Uterus (tissue), 4 donors: Measurements from ENCODE around the gene REEP5. TPM values are rescaled to one million over a fixed set of nuclear protein-coding genes. Genes with fewer than 3 reads are reported as not detected.

Source experiments
- DNase-seq, 2 donors: peaks; one replicate each; pipeline ENCODE4 v3.0.0-alpha.2; 2019 to 2020
- H3K27ac ChIP-seq, 2 donors: fragments of 200-600 bp; sonication (generic); 1 replicate in 1 of 2; 2 replicates in 1 of 2; pipeline ENCODE4 v1.5.1; 2016 to 2018
- H3K27me3 ChIP-seq, 2 donors: fragments of 200-600 bp; sonication (generic); one replicate each; pipeline ENCODE4 v1.5.1; 2018 to 2019; ENCODE audit warnings: control low read depth in 1 of 2
- H3K36me3 ChIP-seq, 2 donors: fragments of 200-600 bp; sonication (generic); one replicate each; pipeline ENCODE4 v1.5.1; 2019; ENCODE audit warnings: control low read depth in 1 of 2
- H3K4me1 ChIP-seq, 2 donors: fragments of 200-600 bp; sonication (generic); one replicate each; pipeline ENCODE4 v1.5.1; 2018 to 2019; ENCODE audit warnings: control low read depth in 1 of 2
- H3K4me3 ChIP-seq, 2 donors: fragments of 200-600 bp; sonication (generic); 1 replicate in 1 of 2; 2 replicates in 1 of 2; pipeline ENCODE4 v1.5.1; 2018 to 2019; ENCODE audit warnings: mild to moderate bottlenecking in 1 of 2
- H3K9me3 ChIP-seq, 2 donors: fragments of 200-600 bp; sonication (generic); one replicate each; pipeline ENCODE4 v1.5.1; 2019; ENCODE audit warnings: control low read depth in 1 of 2
- CTCF ChIP-seq, 4 experiments: fragments of 200-600 bp in 2 of 4; fragments of 450-650 bp in 2 of 4; sonication (generic) in 2 of 4; IDR thresholded peaks; one replicate each; pipeline ENCODE4 v1.5.1; 2016 to 2019; ENCODE audit warnings: antibody characterized with exemption in 4 of 4, mild to moderate bottlenecking in 2 of 4, moderate library complexity in 1 of 4
- POLR2A ChIP-seq, 2 donors: fragments of 450-650 bp; IDR thresholded peaks; one replicate each; pipeline ENCODE4 v1.6.1; 2016; ENCODE audit warnings: antibody characterized with exemption in 2 of 2, mild to moderate bottlenecking in 1 of 2, moderate library complexity in 1 of 2
- intact Hi-C: fragments of 100-400 bp; cut with DNase I; formaldehyde crosslinking; loops from one replicate; pipeline ENCODE4 v1.15.1; 2023; ENCODE audit warnings: low total_unique reads
- total RNA-seq, 4 donors: library from RNA; depleted of rRNA in 3 of 4; stranded (reverse); fragments of >200 nt in 3 of 4; gene quantifications; one replicate each; pipeline versions ENCODE4 v1.1.0 to v1.2.4, GENCODE V29; 2014 to 2023
- donor health status: DM: yes; HTN: yes; CAD: no.

Gene REEP5
- total RNA-seq, 4 donors from 2014 or later, result 35.6 to 77.1 (median 56.2) TPM

- H3K4me3 ChIP-seq, result no peak overlapping the region
Observed at GRCh38 chr5:112957036-112957808, 35.2 kb upstream of the REEP5 start.

GRCh38 chr5:112956606-112957005 lies 34.6 kb upstream of the REEP5 start:
- H3K27ac ChIP-seq, result no peak overlapping the region

More at GRCh38 chr5:112957036-112957808, 35.2 kb upstream of the REEP5 start:
- intact Hi-C loops, result no loop called here
- DNase-seq, result no peak
- H3K36me3 ChIP-seq, result no peaks in the 10 kb centered on the region
- no peaks in the 10 kb centered on the region for H3K9me3 ChIP-seq
- peaks cover 0 to 11% of the 10 kb centered on the region in 2 donors for H3K4me1 ChIP-seq
- no peak for TF ChIP-seq CTCF (IDR thresholded peaks at IDR 0.05)
- no peak for TF ChIP-seq POLR2A (IDR thresholded peaks at IDR 0.05)
- no peak overlapping the region for H3K27ac ChIP-seq
- no peaks in the 10 kb centered on the region for H3K27me3 ChIP-seq

GRCh38 chr5:112951124-112951702 lies 29.2 kb upstream of the REEP5 start:
- Histone ChIP-seq H3K4me3 (no peak overlapping the region), H3K9me3 (no peaks in the 10 kb centered on the region), H3K27ac (no peak overlapping the region), H3K27me3 (no peaks in the 10 kb centered on the region), H3K4me1 (no peaks in the 10 kb centered on the region), H3K36me3 (no peaks in the 10 kb centered on the region)
- intact Hi-C loops, result no loop called here
- DNase-seq, result no peak
- no peak for TF ChIP-seq POLR2A (IDR thresholded peaks at IDR 0.05)

More at GRCh38 chr5:112956606-112957005, 34.6 kb upstream of the REEP5 start:
- TF ChIP-seq CTCF (IDR thresholded peaks at IDR 0.05), result no peak
- no peak for TF ChIP-seq POLR2A (IDR thresholded peaks at IDR 0.05)
- peaks cover 0 to 11% of the 10 kb centered on the region in 2 donors for H3K4me1 ChIP-seq
- no peaks in the 10 kb centered on the region for H3K27me3 ChIP-seq
- no peak for DNase-seq
- H3K36me3 ChIP-seq, result no peaks in the 10 kb centered on the region
- H3K9me3 ChIP-seq, result no peaks in the 10 kb centered on the region
- no peak overlapping the region for H3K4me3 ChIP-seq
- intact Hi-C loops, result no loop called here

GRCh38 chr5:112948458-112948857 lies 26.4 kb upstream of the REEP5 start:
- intact Hi-C loops, result no loop called here
- no peaks in the 10 kb centered on the region for H3K4me1 ChIP-seq
- DNase-seq, result no peak
- no peak overlapping the region for H3K27ac ChIP-seq
- no peaks in the 10 kb centered on the region for H3K9me3 ChIP-seq
- H3K27me3 ChIP-seq, result no peaks in the 10 kb centered on the region
- TF ChIP-seq POLR2A (IDR thresholded peaks at IDR 0.05) (no peak), CTCF (IDR thresholded peaks at IDR 0.05) (no peak)
- no peaks in the 10 kb centered on the region for H3K36me3 ChIP-seq
- no peak overlapping the region for H3K4me3 ChIP-seq

GRCh38 chr5:112940670-112941069 lies 18.6 kb upstream of the REEP5 start:
- H3K4me3 ChIP-seq, result no peak overlapping the region
- no peaks in the 10 kb centered on the region for H3K4me1 ChIP-seq
- no peak for TF ChIP-seq POLR2A (IDR thresholded peaks at IDR 0.05)
- no peak for TF ChIP-seq CTCF (IDR thresholded peaks at IDR 0.05)
- intact Hi-C loops, result no loop called here
- H3K9me3 ChIP-seq, result no peaks in the 10 kb centered on the region
- no peak for DNase-seq
- no peaks in the 10 kb centered on the region for H3K36me3 ChIP-seq
- no peaks in the 10 kb centered on the region for H3K27me3 ChIP-seq
- no peak overlapping the region for H3K27ac ChIP-seq
